Mucosa of rectum (tissue), 2 donors: ENCODE results near the gene CFAP57.

ENCODE experiments used
- H3K27ac ChIP-seq, 2 donors: one replicate each; pipeline ENCODE4 v1.7.0; 2013; ENCODE audit warnings: inconsistent platforms in 2 of 2, low read depth in 2 of 2, low read length in 2 of 2
- H3K27me3 ChIP-seq, 2 donors: one replicate each; pipeline ENCODE4 v1.7.0; 2013; ENCODE audit warnings: low read length in 2 of 2; ENCODE audit not compliant: control insufficient read depth in 2 of 2, insufficient read depth in 2 of 2
- H3K36me3 ChIP-seq, 2 donors: one replicate each; pipeline ENCODE4 v1.7.0; 2013; ENCODE audit warnings: low read length in 2 of 2; ENCODE audit not compliant: control insufficient read depth in 2 of 2, insufficient read depth in 2 of 2
- H3K4me1 ChIP-seq, 2 donors: one replicate each; pipeline ENCODE4 v1.7.0; 2013; ENCODE audit warnings: low read length in 2 of 2, mild to moderate bottlenecking in 1 of 2; ENCODE audit not compliant: control insufficient read depth in 2 of 2, insufficient read depth in 2 of 2
- H3K4me3 ChIP-seq, 2 donors: one replicate each; pipeline ENCODE4 v1.7.0; 2013; ENCODE audit warnings: low read length in 2 of 2
- H3K9ac ChIP-seq, 2 donors: one replicate each; pipeline ENCODE4 v1.7.0; 2013; ENCODE audit warnings: low read length in 2 of 2, low read depth in 1 of 2, mild to moderate bottlenecking in 1 of 2
- H3K9me3 ChIP-seq, 2 donors: one replicate each; pipeline ENCODE4 v1.7.0; 2013; ENCODE audit warnings: low read length in 2 of 2; ENCODE audit not compliant: control insufficient read depth in 2 of 2
- donor health status: healthy.
- donor health status: Normal muscosa, but diverticular disease.

The CFAP57 gene

DNA sequence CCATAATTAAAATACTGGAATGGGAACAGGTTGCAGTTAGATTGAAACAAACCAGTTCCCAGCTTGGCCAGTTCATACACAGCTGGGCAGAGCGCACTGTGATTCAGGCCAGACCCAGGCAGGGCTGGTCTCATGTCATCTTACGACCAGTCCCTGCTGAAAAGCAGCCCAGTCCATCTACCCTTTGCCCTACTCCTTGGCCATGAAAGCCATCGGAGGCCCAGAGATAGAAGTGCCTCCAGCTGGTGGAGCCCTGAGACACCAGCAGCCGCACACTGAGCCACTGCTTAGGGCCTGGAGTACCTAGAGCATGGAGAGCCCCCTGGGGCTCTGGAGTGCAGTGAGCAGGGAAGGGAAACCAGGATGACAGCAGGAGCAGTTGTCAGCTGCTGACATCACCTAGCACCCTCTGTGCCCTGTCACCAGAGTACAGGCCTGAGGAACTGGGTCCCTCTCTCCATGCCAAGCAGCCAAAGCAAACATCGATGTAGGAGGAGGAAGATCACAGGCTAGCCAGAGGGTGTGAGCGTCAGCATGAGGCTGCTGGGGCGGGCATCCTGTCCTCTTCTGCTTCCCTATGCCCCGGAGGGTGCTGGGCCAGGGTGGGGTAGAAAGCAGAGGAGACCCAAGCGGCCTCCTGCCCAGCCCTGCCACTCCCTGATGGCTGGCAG, 63.5 kb downstream of the CFAP57 start:
- Histone ChIP-seq H3K9me3 (no peaks in the 10 kb centered on the region), H3K27me3 (no peaks in the 10 kb centered on the region), H3K9ac (no peak overlapping the region), H3K4me1 (peaks cover 4 to 13% of the 10 kb centered on the region in 2 donors), H3K36me3 (no peaks in the 10 kb centered on the region), H3K27ac (peak overlapping the region; percentile 35 to 48), H3K4me3 (no peak overlapping the region)

DNA sequence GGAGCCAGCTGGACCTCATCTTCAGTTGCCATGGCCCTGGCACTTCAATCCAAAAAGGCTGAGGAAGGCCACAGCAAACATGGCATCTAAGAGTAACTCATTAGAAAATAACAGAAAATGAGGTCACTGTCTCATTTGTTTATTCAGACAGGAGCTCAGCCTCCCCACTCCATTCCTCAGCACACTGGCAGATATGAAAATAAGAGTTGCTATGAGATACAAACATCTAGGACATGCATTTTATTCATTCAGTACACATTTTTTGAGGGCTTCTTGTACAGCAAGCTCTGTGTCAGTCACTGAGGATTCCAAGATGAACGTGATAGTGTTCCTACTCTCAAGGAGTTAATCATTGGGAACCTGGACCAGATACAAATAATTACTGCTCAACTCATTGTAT, 65.0 kb downstream of the CFAP57 start:
- Histone ChIP-seq H3K4me3 (no peak overlapping the region), H3K9ac (no peak overlapping the region), H3K27ac (no peak overlapping the region), H3K36me3 (no peaks in the 10 kb centered on the region), H3K9me3 (no peaks in the 10 kb centered on the region), H3K4me1 (peaks cover 4 to 13% of the 10 kb centered on the region in 2 donors), H3K27me3 (no peaks in the 10 kb centered on the region)

DNA sequence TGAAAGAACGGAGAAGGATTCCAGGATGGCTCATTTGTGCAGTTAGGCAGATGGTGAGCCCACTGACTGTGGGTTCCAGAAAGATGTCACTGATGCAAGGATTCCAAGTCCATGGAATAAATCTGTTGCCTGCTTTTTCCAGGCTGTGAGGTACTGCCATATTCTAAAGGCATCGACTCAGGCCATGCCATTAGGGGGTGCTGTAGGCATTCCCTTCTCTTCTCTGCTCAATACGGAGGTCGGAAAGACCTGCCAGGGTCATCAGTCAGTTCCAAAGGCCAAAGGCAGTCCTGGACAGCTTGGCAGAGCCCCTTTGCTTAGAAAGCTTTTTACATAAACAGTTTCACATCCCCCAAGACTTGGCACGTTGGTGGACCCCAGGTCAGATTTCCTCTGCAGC, 66.0 kb downstream of the CFAP57 start:
- H3K9ac ChIP-seq, result peak overlapping the region in 1 of 2 donors; percentile 10
- peaks cover 4 to 13% of the 10 kb centered on the region in 2 donors for H3K4me1 ChIP-seq
- no peaks in the 10 kb centered on the region for H3K36me3 ChIP-seq
- no peak overlapping the region for H3K27ac ChIP-seq
- no peaks in the 10 kb centered on the region for H3K27me3 ChIP-seq
- H3K4me3 ChIP-seq, result no peak overlapping the region
- H3K9me3 ChIP-seq, result no peaks in the 10 kb centered on the region

DNA sequence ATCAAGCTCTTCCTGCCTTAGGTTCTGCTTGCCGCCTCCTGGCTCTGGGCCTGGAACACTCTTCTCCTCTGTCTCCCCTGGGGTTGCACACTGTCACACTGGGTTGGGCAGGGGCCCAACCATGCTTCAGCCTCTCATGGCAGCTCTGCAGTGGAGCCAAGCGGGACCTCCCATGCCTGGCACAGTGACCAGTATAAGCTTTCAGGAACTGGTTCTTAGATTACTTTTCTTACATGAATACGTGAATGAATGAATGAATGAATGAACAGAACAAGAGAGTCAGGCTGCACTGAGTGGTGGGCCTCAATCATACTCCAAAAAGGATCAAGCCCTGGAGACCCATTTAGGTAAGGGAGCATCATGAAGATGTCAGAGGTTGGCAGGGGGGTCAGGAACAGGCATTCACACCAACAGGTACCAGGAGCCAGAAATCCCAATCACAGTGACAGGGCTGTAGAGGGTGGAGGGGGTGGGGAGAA, 66.9 kb downstream of the CFAP57 start:
- Histone ChIP-seq H3K9me3 (no peaks in the 10 kb centered on the region), H3K4me1 (peaks cover 4 to 13% of the 10 kb centered on the region in 2 donors), H3K27ac (no peak overlapping the region), H3K4me3 (no peak overlapping the region), H3K9ac (no peak overlapping the region), H3K36me3 (no peaks in the 10 kb centered on the region), H3K27me3 (no peaks in the 10 kb centered on the region)

DNA sequence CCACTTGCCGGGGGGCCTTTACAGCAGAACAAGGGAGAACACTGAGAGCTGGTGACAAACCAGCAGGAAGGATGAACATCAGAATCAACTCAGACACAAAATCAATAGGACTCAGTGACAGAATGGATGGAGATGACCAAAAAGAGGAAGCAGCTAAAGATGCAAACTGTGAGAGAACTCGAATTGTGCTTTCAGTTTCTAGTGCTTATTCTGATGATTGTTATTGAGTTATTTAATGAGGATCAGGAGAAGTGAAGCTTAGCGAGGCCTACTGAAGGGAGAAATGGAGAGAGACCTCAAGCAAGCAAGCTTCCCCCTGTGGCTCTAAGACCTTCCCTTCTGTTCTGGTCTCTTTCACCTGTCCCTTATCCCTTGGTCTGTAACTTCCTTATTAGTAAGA, 67.4 kb downstream of the CFAP57 start:
- H3K9ac ChIP-seq, result no peak overlapping the region
- H3K27ac ChIP-seq, result no peak overlapping the region
- no peak overlapping the region for H3K4me3 ChIP-seq
- peaks cover 4 to 13% of the 10 kb centered on the region in 2 donors for H3K4me1 ChIP-seq
- H3K9me3 ChIP-seq, result no peaks in the 10 kb centered on the region
- H3K36me3 ChIP-seq, result no peaks in the 10 kb centered on the region
- no peaks in the 10 kb centered on the region for H3K27me3 ChIP-seq

DNA sequence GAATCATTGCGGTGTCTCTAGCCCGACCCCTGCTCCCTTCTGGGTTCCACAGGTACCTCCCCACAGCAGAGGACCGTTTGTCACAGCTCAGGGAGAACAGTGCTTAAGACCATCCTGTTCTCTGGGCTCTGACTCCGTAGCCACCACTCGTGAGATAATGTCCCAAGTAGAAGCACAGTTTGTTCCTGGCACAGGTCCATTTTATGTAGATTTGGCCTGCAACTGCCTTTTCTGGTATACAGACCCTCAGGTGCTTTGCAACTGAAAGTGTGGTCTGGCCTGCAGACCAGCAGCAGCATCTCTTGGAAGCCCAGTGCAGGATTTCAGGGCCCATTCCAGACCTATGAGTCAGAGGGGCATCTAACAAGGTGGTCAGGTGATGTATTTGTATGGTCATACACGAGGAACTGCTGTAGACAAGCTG, 69.3 kb downstream of the CFAP57 start:
- no peaks in the 10 kb centered on the region for H3K27me3 ChIP-seq
- no peak overlapping the region for H3K27ac ChIP-seq
- H3K4me1 ChIP-seq, result peaks cover 0 to 3% of the 10 kb centered on the region in 2 donors
- no peaks in the 10 kb centered on the region for H3K36me3 ChIP-seq
- H3K9me3 ChIP-seq, result no peaks in the 10 kb centered on the region
- H3K9ac ChIP-seq, result no peak overlapping the region
- no peak overlapping the region for H3K4me3 ChIP-seq

DNA sequence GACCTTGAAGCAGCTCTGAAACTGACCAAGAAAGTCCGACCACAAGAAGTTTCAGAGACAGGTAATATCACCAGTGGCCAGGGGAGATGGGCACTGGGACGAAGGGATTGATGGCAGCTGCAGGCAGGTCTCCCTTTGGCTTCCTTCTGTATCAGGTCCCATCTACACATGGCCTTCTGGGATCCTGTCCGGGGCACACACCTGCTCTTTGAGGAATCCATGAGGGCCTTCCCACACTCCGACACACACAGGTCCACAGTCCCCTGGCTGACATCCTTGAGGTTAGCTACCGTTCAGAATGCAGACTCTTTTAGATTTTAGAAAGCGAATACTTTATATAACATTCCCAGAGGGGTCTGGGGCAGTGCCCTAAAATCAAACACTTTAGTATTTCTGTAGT, 71.2 kb downstream of the CFAP57 start:
- Histone ChIP-seq H3K4me1 (peaks cover 0 to under 1% of the 10 kb centered on the region in 2 donors), H3K27me3 (no peaks in the 10 kb centered on the region), H3K36me3 (no peaks in the 10 kb centered on the region), H3K9me3 (no peaks in the 10 kb centered on the region), H3K9ac (no peak overlapping the region), H3K4me3 (no peak overlapping the region), H3K27ac (no peak overlapping the region)

DNA sequence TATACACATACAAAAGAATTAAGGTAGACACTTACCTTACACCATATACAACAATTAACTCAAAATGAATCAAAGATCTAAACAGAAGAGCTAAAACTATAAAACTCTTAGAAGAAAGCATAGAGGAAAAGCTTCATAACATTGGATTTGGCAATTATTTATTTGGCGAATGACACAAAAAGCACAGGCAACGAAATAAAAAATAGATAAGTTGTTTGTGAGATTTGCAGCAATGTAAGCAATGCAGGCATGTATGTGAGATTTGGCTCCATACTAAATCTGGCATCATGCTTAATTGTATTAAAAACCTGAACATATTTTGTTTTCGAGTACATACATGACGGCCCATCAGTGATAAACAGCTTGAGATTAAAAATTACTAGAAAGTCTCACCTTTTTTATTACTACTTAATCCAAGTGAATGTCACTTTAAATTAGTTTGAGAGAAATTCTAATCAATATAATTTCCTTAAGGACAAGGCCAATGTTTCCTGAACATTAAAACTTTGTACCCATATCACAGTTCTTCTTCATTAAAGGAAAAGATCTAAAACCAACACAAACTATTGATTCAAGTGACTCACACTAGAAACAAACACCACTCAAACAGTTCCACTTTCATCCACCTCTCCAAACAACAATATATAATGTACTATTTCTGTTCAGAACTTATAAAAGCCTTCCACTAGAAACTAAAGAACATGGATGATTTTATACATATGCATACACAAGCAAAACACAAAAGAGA, 74.5 kb downstream of the CFAP57 start:
- no peak overlapping the region for H3K27ac ChIP-seq
- no peaks in the 10 kb centered on the region for H3K4me1 ChIP-seq
- H3K4me3 ChIP-seq, result no peak overlapping the region
- H3K36me3 ChIP-seq, result no peaks in the 10 kb centered on the region
- H3K27me3 ChIP-seq, result no peaks in the 10 kb centered on the region
- no peaks in the 10 kb centered on the region for H3K9me3 ChIP-seq
- no peak overlapping the region for H3K9ac ChIP-seq

DNA sequence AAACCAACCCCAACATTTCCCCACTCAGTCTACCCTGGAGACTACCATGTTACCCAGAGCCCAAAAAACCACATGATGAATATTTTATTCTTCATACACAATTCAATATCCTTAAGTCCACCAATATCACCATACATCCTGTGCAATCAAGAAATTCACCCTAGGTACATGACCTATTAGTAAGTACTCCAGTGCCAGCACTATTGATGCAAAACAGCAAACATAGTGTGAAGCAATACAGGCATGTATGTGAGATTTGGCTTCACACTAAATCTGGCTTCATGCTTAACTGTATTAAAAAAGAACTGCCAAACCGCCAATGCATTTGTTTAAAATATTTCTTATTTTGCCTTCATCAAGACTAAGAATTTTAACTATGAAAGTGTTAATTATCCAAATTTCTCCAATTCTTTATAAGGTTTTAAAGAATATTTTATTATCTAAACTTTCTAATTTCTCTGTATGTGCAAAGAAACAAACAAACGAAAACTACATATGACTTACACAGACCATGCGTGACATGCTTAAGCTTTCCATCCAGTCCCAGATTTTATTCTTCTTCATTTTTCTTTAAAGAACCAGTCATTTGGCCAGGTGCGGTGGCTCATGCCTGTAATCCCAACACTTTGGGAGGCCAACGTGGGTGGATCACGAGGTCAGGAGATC, 75.3 kb downstream of the CFAP57 start:
- Histone ChIP-seq H3K27ac (no peak overlapping the region), H3K4me3 (no peak overlapping the region), H3K4me1 (no peaks in the 10 kb centered on the region), H3K36me3 (no peaks in the 10 kb centered on the region), H3K9ac (no peak overlapping the region), H3K27me3 (no peaks in the 10 kb centered on the region), H3K9me3 (no peaks in the 10 kb centered on the region)

DNA sequence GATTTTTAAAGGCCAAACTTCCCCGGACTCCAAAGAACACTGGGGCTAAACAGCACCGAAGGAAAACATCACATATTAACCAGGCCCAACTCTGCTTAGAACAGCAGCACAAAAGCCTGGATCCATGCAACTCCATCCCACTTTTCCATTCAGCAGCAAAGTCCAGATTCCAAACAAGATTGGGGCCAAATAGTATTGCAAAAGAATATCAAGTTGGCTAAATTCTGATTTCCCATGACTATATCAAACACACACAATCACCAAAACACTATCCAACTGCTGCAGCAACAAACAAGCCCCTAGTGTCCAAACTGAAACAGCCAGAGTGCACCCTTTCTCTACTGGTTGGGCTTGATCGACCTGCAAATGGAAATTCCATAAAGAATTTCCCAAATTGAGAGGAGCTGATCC, 78.2 kb downstream of the CFAP57 start:
- no peaks in the 10 kb centered on the region for H3K27me3 ChIP-seq
- no peak overlapping the region for H3K9ac ChIP-seq
- H3K4me1 ChIP-seq, result peaks cover 0 to 2% of the 10 kb centered on the region in 2 donors
- H3K27ac ChIP-seq, result no peak overlapping the region
- H3K9me3 ChIP-seq, result no peaks in the 10 kb centered on the region
- no peaks in the 10 kb centered on the region for H3K36me3 ChIP-seq
- H3K4me3 ChIP-seq, result no peak overlapping the region
